Endothelial cell of umbilical vein (primary cell): ENCODE data around the gene BRD1.

Experiments used
- CTCF ChIP-seq, 2 donors: IDR thresholded peaks; 1 replicate in 1 of 2; 2 replicates in 1 of 2; pipeline ENCODE4 v1.5.1; 2011; ENCODE audit warnings: low read length in 2 of 2, mild to moderate bottlenecking in 2 of 2, moderate library complexity in 2 of 2, control low read depth in 1 of 2, inconsistent platforms in 1 of 2, low read depth in 1 of 2; ENCODE audit not compliant: insufficient read depth in 1 of 2; ENCODE audit errors: extremely low read depth in 1 of 2
- EZH2 ChIP-seq: IDR thresholded peaks from 2 replicates; pipeline ENCODE4 v1.6.1; 2012; ENCODE audit warnings: borderline replicate concordance, low read depth, mild to moderate bottlenecking, moderate library complexity, low read length, inconsistent platforms; ENCODE audit not compliant: severe bottlenecking
- MAX ChIP-seq: IDR thresholded peaks from 2 replicates; pipeline ENCODE4 v1.6.1; 2011; ENCODE audit not compliant: insufficient read depth, insufficient read length
- MYC ChIP-seq: IDR thresholded peaks from one replicate; pipeline ENCODE4 v1.6.1; 2011; ENCODE audit warnings: mild to moderate bottlenecking, low read depth, low read length
- POLR2A ChIP-seq: IDR thresholded peaks from 2 replicates; pipeline ENCODE4 v1.6.1; 2012; ENCODE audit warnings: low read depth, mild to moderate bottlenecking, control low read depth, low read length
- POLR2AphosphoS5 ChIP-seq: IDR thresholded peaks from 2 replicates; pipeline ENCODE4 v1.6.1; 2012; ENCODE audit warnings: low read depth, mild to moderate bottlenecking, control low read depth, low read length, moderate library complexity; ENCODE audit not compliant: insufficient read depth

- TF ChIP-seq POLR2AphosphoS5 (no peak), CTCF (IDR thresholded peaks at IDR 0.05; ENCODE audit: extremely low read depth in 1 of 2, insufficient read depth in 1 of 2, low read depth in 1 of 2, low read length in 2 of 2) (no peak), POLR2A (no peak), EZH2 (no peak), MAX (no peak), MYC (no peak)
Measured at GRCh38 chr22:49856766-49857618, 29.3 kb upstream of the BRD1 start.
